Neural progenitor cell (in vitro differentiated cells): ENCODE measurements around the gene RBM22. TPM values are rescaled to one million over a fixed set of nuclear protein-coding genes. Genes with fewer than 3 reads are reported as not detected.

Experiments
- DNase-seq: peaks from one replicate; pipeline ENCODE4 v3.0.0-alpha.2; 2016; ENCODE audit warnings: low spot score
- H2AFZ ChIP-seq: fragments of 200-600 bp; sonication (generic); replicated peaks from 2 replicates; pipeline ENCODE4 v1.6.1; 2016; ENCODE audit warnings: antibody characterized with exemption
- H3F3A ChIP-seq: fragments of 200-600 bp; sonication (generic); 2 replicates; pipeline ENCODE4 v1.6.1; 2016; ENCODE audit warnings: antibody characterized with exemption, low read depth
- H3K27ac ChIP-seq: fragments of 200-600 bp; sonication (generic); 2 replicates; pipeline ENCODE4 v1.5.1; 2016; ENCODE audit warnings: mild to moderate bottlenecking
- H3K27me3 ChIP-seq: fragments of 200-600 bp; sonication (generic); 2 replicates; pipeline ENCODE4 v1.6.1; 2016; ENCODE audit warnings: mild to moderate bottlenecking, moderate library complexity
- H3K36me3 ChIP-seq: fragments of 200-600 bp; sonication (generic); 2 replicates; pipeline ENCODE4 v1.5.1; 2016
- H3K4me1 ChIP-seq: fragments of 200-600 bp; sonication (generic); 2 replicates; pipeline ENCODE4 v1.6.1; 2016; ENCODE audit warnings: mixed run types
- H3K4me2 ChIP-seq: fragments of 200-600 bp; sonication (generic); 2 replicates; pipeline ENCODE4 v1.6.1; 2016
- H3K4me3 ChIP-seq: fragments of 200-600 bp; sonication (generic); 2 replicates; pipeline ENCODE4 v1.5.1; 2016
- H3K79me2 ChIP-seq: fragments of 200-600 bp; sonication (generic); 2 replicates; pipeline ENCODE4 v1.6.1; 2016; ENCODE audit warnings: low read depth
- H3K9ac ChIP-seq: fragments of 200-600 bp; sonication (generic); 2 replicates; pipeline ENCODE4 v1.6.1; 2016
- H3K9me3 ChIP-seq: fragments of 200-600 bp; sonication (generic); 2 replicates; pipeline ENCODE4 v1.5.1; 2016; ENCODE audit warnings: low read depth
- H4K20me1 ChIP-seq: fragments of 200-600 bp; sonication (generic); 2 replicates; pipeline ENCODE4 v1.6.1; 2016; ENCODE audit warnings: low read depth
- H3K27ac Mint-ChIP-seq: 3 replicates; pipeline ENCODE4 v1.8.0; 2021; ENCODE audit warnings: mixed read lengths
- H3K27me3 Mint-ChIP-seq: 2 replicates; pipeline ENCODE4 v1.8.0; 2022; ENCODE audit warnings: low read depth, mild to moderate bottlenecking, inconsistent platforms, moderate library complexity, mixed read lengths; ENCODE audit not compliant: insufficient read depth
- H3K36me3 Mint-ChIP-seq: 3 replicates; pipeline ENCODE4 v1.8.0; 2021; ENCODE audit warnings: mixed read lengths
- H3K4me1 Mint-ChIP-seq: 3 replicates; pipeline ENCODE4 v1.8.0; 2021; ENCODE audit warnings: mixed read lengths
- H3K4me3 Mint-ChIP-seq: 3 replicates; pipeline ENCODE4 v1.8.0; 2021; ENCODE audit warnings: mild to moderate bottlenecking, moderate library complexity, mixed read lengths
- H3K9me3 Mint-ChIP-seq: 3 replicates; pipeline ENCODE4 v1.8.0; 2020; ENCODE audit warnings: mixed read lengths
- CTCF ChIP-seq: fragments of 200-600 bp; sonication (generic); IDR thresholded peaks from 2 replicates; pipeline ENCODE4 v1.5.1; 2017; ENCODE audit warnings: antibody characterized with exemption, mild to moderate bottlenecking
- EZH2 ChIP-seq: fragments of 200-600 bp; sonication (generic); IDR thresholded peaks from 2 replicates; pipeline ENCODE4 v1.6.1; 2017; ENCODE audit warnings: antibody characterized with exemption, mild to moderate bottlenecking, moderate library complexity
- EZH2phosphoT487 ChIP-seq: fragments of 200-600 bp; sonication (generic); IDR thresholded peaks from 2 replicates; pipeline ENCODE4 v1.6.1; 2017; ENCODE audit warnings: antibody characterized with exemption
- total RNA-seq: library from RNA; depleted of rRNA; stranded (reverse); fragments of >200 nt; gene quantifications from 2 replicates; pipeline ENCODE4 v1.2.3, GENCODE V29; 2015; ENCODE audit warnings: low replicate concordance

The RBM22 gene
- total RNA-seq, 1 donor from 2014 or later, result 52.4 TPM

- H3K4me1 Mint-ChIP-seq, result peaks cover 13% of the 10 kb centered on the region
- Histone ChIP-seq H3K4me1 (peaks cover 5% of the 10 kb centered on the region), H3K27ac (no peak overlapping the region), H3K9me3 (no peaks in the 10 kb centered on the region), H3K4me3 (no peak overlapping the region), H4K20me1 (no peaks in the 10 kb centered on the region), H3K79me2 (no peaks in the 10 kb centered on the region), H3K27me3 (peaks cover 33% of the 10 kb centered on the region), H2AFZ (no peak overlapping the region), H3F3A (peaks cover 16% of the 10 kb centered on the region), H3K36me3 (no peaks in the 10 kb centered on the region), H3K4me2 (no peak overlapping the region), H3K9ac (no peak overlapping the region)
- H3K9me3 Mint-ChIP-seq, result peaks cover under 1% of the 10 kb centered on the region
- H3K27me3 Mint-ChIP-seq, result peaks cover 21% of the 10 kb centered on the region
- no peak overlapping the region for H3K4me3 Mint-ChIP-seq
- no peak for DNase-seq
- H3K36me3 Mint-ChIP-seq, result no peaks in the 10 kb centered on the region
- TF ChIP-seq EZH2, result no peak
- TF ChIP-seq CTCF, result no peak
- no peak for TF ChIP-seq EZH2phosphoT487
- no peak overlapping the region for H3K27ac Mint-ChIP-seq
Measured at GRCh38 chr5:150674341-150674821, 26.5 kb downstream of the RBM22 start.

DNA sequence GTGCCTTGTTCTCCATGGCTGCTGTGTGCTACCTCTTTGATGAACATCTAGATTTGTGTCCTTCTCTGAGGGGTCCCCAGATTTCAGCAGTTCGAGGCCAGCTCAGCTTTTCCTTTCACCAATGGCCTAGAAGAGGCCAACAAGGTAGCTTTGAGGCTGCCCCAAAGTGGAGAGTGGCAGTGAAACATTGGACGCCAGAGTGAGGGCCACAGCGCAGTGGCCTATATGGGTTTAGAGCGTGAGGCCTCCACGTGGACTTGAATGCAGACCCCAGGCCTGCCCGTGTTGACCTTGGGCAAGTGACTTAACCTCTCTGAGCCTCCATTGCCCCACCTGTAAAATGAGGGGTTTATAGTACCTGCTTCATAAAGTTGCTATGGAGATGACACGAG, 28.0 kb downstream of the RBM22 start:
- Histone ChIP-seq H3K4me1 (peaks cover 5% of the 10 kb centered on the region), H3F3A (peaks cover 16% of the 10 kb centered on the region), H3K27ac (no peak overlapping the region), H3K36me3 (no peaks in the 10 kb centered on the region), H3K27me3 (peaks cover 33% of the 10 kb centered on the region), H3K79me2 (no peaks in the 10 kb centered on the region), H3K4me2 (no peak overlapping the region), H2AFZ (no peak overlapping the region), H4K20me1 (no peaks in the 10 kb centered on the region), H3K4me3 (no peak overlapping the region), H3K9me3 (no peaks in the 10 kb centered on the region), H3K9ac (no peak overlapping the region)
- H3K36me3 Mint-ChIP-seq, result no peaks in the 10 kb centered on the region
- no peak for DNase-seq
- H3K27ac Mint-ChIP-seq, result no peak overlapping the region
- H3K4me1 Mint-ChIP-seq, result peaks cover 13% of the 10 kb centered on the region
- H3K9me3 Mint-ChIP-seq, result peaks cover 2% of the 10 kb centered on the region
- no peak for TF ChIP-seq CTCF
- peaks cover 21% of the 10 kb centered on the region for H3K27me3 Mint-ChIP-seq
- H3K4me3 Mint-ChIP-seq, result peak overlapping the region; percentile 85

DNA sequence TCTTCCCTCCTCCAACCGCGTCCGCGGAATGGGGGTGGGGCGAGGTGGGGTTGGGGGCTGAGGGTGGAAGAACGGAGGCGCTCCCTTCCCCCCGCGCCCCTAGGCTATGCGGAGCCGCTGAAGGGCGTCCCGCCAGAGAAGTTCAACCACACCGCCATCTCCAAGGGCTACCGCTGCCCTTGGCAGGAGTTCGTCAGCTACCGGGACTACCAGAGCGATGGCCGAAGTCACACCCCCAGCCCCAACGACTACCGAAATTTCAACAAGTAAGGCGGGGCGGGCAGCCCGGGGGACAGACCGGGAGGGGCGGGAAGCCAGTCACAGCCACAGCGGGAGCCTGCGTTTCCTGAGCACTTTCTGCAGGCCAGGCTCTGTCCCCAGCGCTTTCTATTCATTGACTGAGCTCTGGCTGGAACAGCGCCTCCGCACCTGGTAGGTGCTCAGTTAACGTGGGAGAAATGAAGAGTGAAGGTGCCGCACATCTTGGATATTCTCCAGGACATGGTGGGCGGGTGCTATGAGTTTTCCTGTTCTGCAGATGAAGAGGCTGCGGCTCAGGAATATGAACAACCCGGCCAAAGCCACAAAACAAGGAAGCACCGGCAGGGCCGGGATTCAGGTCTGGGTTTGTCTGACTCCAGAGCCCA, 28.5 kb downstream of the RBM22 start:
- H3K4me3 Mint-ChIP-seq, result peak overlapping the region; percentile 85
- Histone ChIP-seq H3K27me3 (peaks cover 33% of the 10 kb centered on the region), H3K4me1 (peaks cover 5% of the 10 kb centered on the region), H3K9ac (no peak overlapping the region), H4K20me1 (no peaks in the 10 kb centered on the region), H3K9me3 (no peaks in the 10 kb centered on the region), H3F3A (peaks cover 16% of the 10 kb centered on the region), H3K4me3 (peak overlapping the region; percentile 60), H2AFZ (peak overlapping the region; percentile 47), H3K27ac (no peak overlapping the region), H3K36me3 (no peaks in the 10 kb centered on the region), H3K4me2 (peak overlapping the region; percentile 98), H3K79me2 (no peaks in the 10 kb centered on the region)
- H3K9me3 Mint-ChIP-seq, result peaks cover 2% of the 10 kb centered on the region
- peaks cover 21% of the 10 kb centered on the region for H3K27me3 Mint-ChIP-seq
- H3K36me3 Mint-ChIP-seq, result no peaks in the 10 kb centered on the region
- H3K27ac Mint-ChIP-seq, result no peak overlapping the region
- H3K4me1 Mint-ChIP-seq, result peaks cover 13% of the 10 kb centered on the region
- no peak for TF ChIP-seq EZH2
- TF ChIP-seq CTCF, result peak; percentile 4
- TF ChIP-seq EZH2phosphoT487, result peak; percentile 39
- DNase-seq, result peak; percentile 65
